Hepatocyte (in vitro differentiated cells): ENCODE measurements around the gene ADGRA3. TPM values are rescaled to one million over a fixed set of nuclear protein-coding genes. Genes with fewer than 3 reads are reported as not detected.

ENCODE experiments used
- DNase-seq: peaks from one replicate; pipeline ENCODE4 v3.0.0-alpha.2; 2016; ENCODE audit warnings: low spot score
- H2AFZ ChIP-seq: fragments of 200-600 bp; sonication (generic); 2 replicates; pipeline ENCODE4 v1.6.0; 2016; ENCODE audit warnings: antibody characterized with exemption, mild to moderate bottlenecking
- H3K27ac ChIP-seq: fragments of 200-600 bp; sonication (generic); 2 replicates; pipeline ENCODE4 v1.5.1; 2016; ENCODE audit warnings: mild to moderate bottlenecking
- H3K27me3 ChIP-seq: fragments of 200-600 bp; sonication (generic); 2 replicates; pipeline ENCODE4 v1.6.1; 2016
- H3K36me3 ChIP-seq: fragments of 200-600 bp; sonication (generic); replicated peaks from 2 replicates; pipeline ENCODE4 v1.5.1; 2016; ENCODE audit warnings: low read depth; ENCODE audit not compliant: insufficient read depth
- H3K4me1 ChIP-seq: fragments of 200-600 bp; sonication (generic); 2 replicates; pipeline ENCODE4 v1.5.1; 2016; ENCODE audit warnings: mild to moderate bottlenecking, moderate library complexity; ENCODE audit not compliant: insufficient read depth
- H3K4me2 ChIP-seq: fragments of 200-600 bp; sonication (generic); 2 replicates; pipeline ENCODE4 v1.6.0; 2016
- H3K4me3 ChIP-seq: fragments of 200-600 bp; sonication (generic); 2 replicates; pipeline ENCODE4 v1.5.1; 2016; ENCODE audit warnings: mild to moderate bottlenecking
- H3K79me2 ChIP-seq: fragments of 200-600 bp; sonication (generic); 2 replicates; pipeline ENCODE4 v1.6.0; 2017; ENCODE audit warnings: mild to moderate bottlenecking
- H3K9me2 ChIP-seq: fragments of 200-600 bp; sonication (generic); replicated peaks from 2 replicates; pipeline ENCODE4 v1.6.0; 2017; ENCODE audit warnings: mild to moderate bottlenecking; ENCODE audit not compliant: insufficient read depth
- H3K9me3 ChIP-seq: fragments of 200-600 bp; sonication (generic); 2 replicates; pipeline ENCODE4 v1.5.1; 2016; ENCODE audit warnings: low read depth, mild to moderate bottlenecking
- H4K20me1 ChIP-seq: fragments of 200-600 bp; sonication (generic); 2 replicates; pipeline ENCODE4 v1.6.0; 2016; ENCODE audit warnings: mild to moderate bottlenecking; ENCODE audit not compliant: insufficient read depth, poor library complexity, severe bottlenecking
- EZH2 ChIP-seq: fragments of 200-600 bp; sonication (generic); IDR thresholded peaks from 2 replicates; pipeline ENCODE4 v1.6.1; 2016; ENCODE audit warnings: antibody characterized with exemption, mild to moderate bottlenecking, borderline replicate concordance
- EZH2phosphoT487 ChIP-seq: fragments of 200-600 bp; sonication (generic); IDR thresholded peaks from one replicate; pipeline ENCODE4 v1.6.1; 2018; ENCODE audit warnings: antibody characterized with exemption, mild to moderate bottlenecking, low read depth, moderate library complexity; ENCODE audit not compliant: unreplicated experiment, severe bottlenecking
- WGBS: methylation state at CpG from one replicate; pipeline ENCODE4 v1.1.6; 2016; ENCODE audit warnings: low lambda C conversion rate; ENCODE audit errors: missing lambda C conversion rate; 5-methylcytosine and 5-hydroxymethylcytosine counted together
- polyA plus RNA-seq: library from polyadenylated mRNA; unstranded; fragments of >200 nt; fragmentation: Nextera tagmentation; extraction: Ambion mirVana; gene quantifications from 2 replicates; pipeline ENCODE4 v1.2.1, GENCODE V29; 2016
- total RNA-seq: library from RNA; depleted of rRNA; stranded (reverse); fragments of >200 nt; gene quantifications from 2 replicates; pipeline ENCODE4 v1.2.3, GENCODE V29; 2014
- TF ChIP-seq, protein P1 (sequence below): fragments of 200-600 bp; sonication (generic); IDR thresholded peaks from 2 replicates; pipeline ENCODE4 v1.5.1; 2016; ENCODE audit warnings: antibody characterized with exemption, mild to moderate bottlenecking; ENCODE audit not compliant: poor library complexity

The ADGRA3 gene
- total and polyA plus RNA-seq, 2 experiments from 2014 or later, result 21.2 to 61.6 TPM

- Histone ChIP-seq H2AFZ (no peak overlapping the region), H3K9me2 (no peaks in the 10 kb centered on the region), H3K4me3 (no peak overlapping the region), H3K27me3 (no peaks in the 10 kb centered on the region), H4K20me1 (no peaks in the 10 kb centered on the region), H3K4me1 (no peaks in the 10 kb centered on the region), H3K27ac (no peak overlapping the region), H3K4me2 (no peak overlapping the region), H3K79me2 (no peaks in the 10 kb centered on the region), H3K9me3 (no peaks in the 10 kb centered on the region), H3K36me3 (no peaks in the 10 kb centered on the region)
- WGBS, result 80% methylated on average over 3 of the region's 3 CpGs
- DNase-seq, result no peak
- TF ChIP-seq, protein P1, sequence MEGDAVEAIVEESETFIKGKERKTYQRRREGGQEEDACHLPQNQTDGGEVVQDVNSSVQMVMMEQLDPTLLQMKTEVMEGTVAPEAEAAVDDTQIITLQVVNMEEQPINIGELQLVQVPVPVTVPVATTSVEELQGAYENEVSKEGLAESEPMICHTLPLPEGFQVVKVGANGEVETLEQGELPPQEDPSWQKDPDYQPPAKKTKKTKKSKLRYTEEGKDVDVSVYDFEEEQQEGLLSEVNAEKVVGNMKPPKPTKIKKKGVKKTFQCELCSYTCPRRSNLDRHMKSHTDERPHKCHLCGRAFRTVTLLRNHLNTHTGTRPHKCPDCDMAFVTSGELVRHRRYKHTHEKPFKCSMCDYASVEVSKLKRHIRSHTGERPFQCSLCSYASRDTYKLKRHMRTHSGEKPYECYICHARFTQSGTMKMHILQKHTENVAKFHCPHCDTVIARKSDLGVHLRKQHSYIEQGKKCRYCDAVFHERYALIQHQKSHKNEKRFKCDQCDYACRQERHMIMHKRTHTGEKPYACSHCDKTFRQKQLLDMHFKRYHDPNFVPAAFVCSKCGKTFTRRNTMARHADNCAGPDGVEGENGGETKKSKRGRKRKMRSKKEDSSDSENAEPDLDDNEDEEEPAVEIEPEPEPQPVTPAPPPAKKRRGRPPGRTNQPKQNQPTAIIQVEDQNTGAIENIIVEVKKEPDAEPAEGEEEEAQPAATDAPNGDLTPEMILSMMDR, result no peak
- no peak for TF ChIP-seq EZH2phosphoT487
- no peak for TF ChIP-seq EZH2
These were observed 142.9 kb downstream of the ADGRA3 start for GRCh38 chr4:22372986-22373385.

GRCh38 chr4:22369901-22370562 is 145.8 kb downstream of the ADGRA3 start:
- no peak for DNase-seq
- Histone ChIP-seq H3K4me1 (no peaks in the 10 kb centered on the region), H3K79me2 (no peaks in the 10 kb centered on the region), H4K20me1 (no peaks in the 10 kb centered on the region), H3K27me3 (no peaks in the 10 kb centered on the region), H2AFZ (no peak overlapping the region), H3K4me2 (no peak overlapping the region), H3K9me3 (no peaks in the 10 kb centered on the region), H3K9me2 (no peaks in the 10 kb centered on the region), H3K27ac (no peak overlapping the region), H3K36me3 (no peaks in the 10 kb centered on the region), H3K4me3 (no peak overlapping the region)
- WGBS, result 83% methylated on average over 8 of the region's 8 CpGs
- TF ChIP-seq, protein P1, result no peak
- no peak for TF ChIP-seq EZH2
- no peak for TF ChIP-seq EZH2phosphoT487

DNA sequence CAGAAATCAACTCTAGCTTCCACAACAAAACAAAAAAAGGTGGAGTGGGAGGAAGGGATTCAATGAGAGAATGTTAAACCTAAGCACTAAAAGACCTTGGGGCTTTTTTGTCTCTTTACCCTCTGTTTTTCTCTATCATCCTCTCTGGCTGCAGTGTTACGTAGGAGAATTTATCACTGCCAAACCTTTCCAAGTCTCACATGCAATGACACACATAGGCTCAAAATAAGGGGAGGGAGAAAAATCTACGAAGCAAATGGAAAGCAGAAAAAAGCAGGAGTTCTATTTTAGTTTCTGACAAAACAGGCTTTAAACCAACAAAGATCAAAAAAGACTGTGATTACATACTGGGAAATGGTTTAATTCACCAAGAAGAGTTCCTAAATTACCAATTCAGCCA is 152.1 kb downstream of the ADGRA3 start:
- no peak overlapping the region for H2AFZ ChIP-seq
- DNase-seq, result no peak
- H3K79me2 ChIP-seq, result no peaks in the 10 kb centered on the region
- H3K4me1 ChIP-seq, result no peaks in the 10 kb centered on the region
- TF ChIP-seq EZH2phosphoT487 (no peak), EZH2 (no peak)
- TF ChIP-seq, protein P1, result no peak
- H3K36me3 ChIP-seq, result no peaks in the 10 kb centered on the region
- no peak overlapping the region for H3K4me3 ChIP-seq
- no peaks in the 10 kb centered on the region for H4K20me1 ChIP-seq
- H3K27ac ChIP-seq, result no peak overlapping the region
- H3K9me3 ChIP-seq, result no peaks in the 10 kb centered on the region
- no peaks in the 10 kb centered on the region for H3K27me3 ChIP-seq
- no peaks in the 10 kb centered on the region for H3K9me2 ChIP-seq
- no peak overlapping the region for H3K4me2 ChIP-seq
- WGBS, result 91% methylated on average over 2 of the region's 2 CpGs

DNA sequence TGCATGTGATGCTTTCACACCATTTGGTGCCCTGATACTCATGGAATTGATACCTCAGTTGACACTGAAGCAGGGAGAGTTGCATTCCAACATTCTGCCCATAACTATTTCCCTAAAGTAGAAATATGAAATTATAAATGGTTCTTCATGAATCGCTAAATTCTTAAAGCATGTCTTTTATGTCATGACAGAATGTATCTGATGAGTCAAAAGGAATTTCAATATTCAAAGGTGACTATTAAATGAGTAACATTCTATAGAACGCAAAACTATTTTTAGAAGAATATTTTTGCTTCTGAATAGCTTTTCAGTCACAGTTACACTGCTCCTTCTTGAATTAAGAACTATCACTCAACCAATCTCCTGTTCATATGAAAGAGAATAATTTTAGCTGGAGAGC is 152.8 kb downstream of the ADGRA3 start:
- H3K4me1 ChIP-seq, result no peaks in the 10 kb centered on the region
- WGBS, result 100% methylated on average over 2 of the region's 2 CpGs
- DNase-seq, result no peak
- H3K79me2 ChIP-seq, result no peaks in the 10 kb centered on the region
- H3K9me2 ChIP-seq, result no peaks in the 10 kb centered on the region
- TF ChIP-seq EZH2 (no peak), EZH2phosphoT487 (no peak)
- TF ChIP-seq, protein P1, result no peak
- H3K27me3 ChIP-seq, result no peaks in the 10 kb centered on the region
- no peak overlapping the region for H3K27ac ChIP-seq
- no peaks in the 10 kb centered on the region for H3K9me3 ChIP-seq
- no peaks in the 10 kb centered on the region for H4K20me1 ChIP-seq
- H3K36me3 ChIP-seq, result no peaks in the 10 kb centered on the region
- no peak overlapping the region for H3K4me3 ChIP-seq
- no peak overlapping the region for H2AFZ ChIP-seq
- no peak overlapping the region for H3K4me2 ChIP-seq
